Breast epithelium (tissue), 4 donors: ENCODE measurements around the gene ZMIZ1. TPM values are rescaled to one million over a fixed set of nuclear protein-coding genes. Genes with fewer than 3 reads are reported as not detected.

Experiments
- DNase-seq, 2 donors: peaks; one replicate each; pipeline ENCODE4 v3.0.0-alpha.2; 2019; ENCODE audit warnings: low spot score in 2 of 2
- H3K27ac ChIP-seq, 2 donors: fragments of 200-600 bp; sonication (generic) in 1 of 2; one replicate each; pipeline ENCODE4 v1.5.1; 2016 to 2019; ENCODE audit warnings: mild to moderate bottlenecking in 1 of 2
- H3K27me3 ChIP-seq, 2 donors: fragments of 200-600 bp; sonication (generic) in 1 of 2; one replicate each; pipeline versions ENCODE4 v1.5.1 to v1.6.0; 2017 to 2019; ENCODE audit warnings: control low read depth in 1 of 2, mild to moderate bottlenecking in 1 of 2
- H3K36me3 ChIP-seq: fragments of 200-600 bp; one replicate; pipeline ENCODE4 v1.5.1; 2019
- H3K4me1 ChIP-seq, 2 donors: fragments of 200-600 bp; sonication (generic); one replicate each; pipeline ENCODE4 v1.5.1; 2016 to 2019; ENCODE audit warnings: control low read depth in 1 of 2
- H3K4me3 ChIP-seq, 3 donors: fragments of 200-600 bp; sonication (generic); 1 replicate in 2 of 3; 2 replicates in 1 of 3; pipeline ENCODE4 v1.5.1; 2016 to 2019; ENCODE audit warnings: mild to moderate bottlenecking in 3 of 3, moderate library complexity in 2 of 3
- H3K9me3 ChIP-seq, 2 donors: fragments of 200-600 bp; sonication (generic) in 1 of 2; one replicate each; pipeline ENCODE4 v1.5.1; 2016 to 2019; ENCODE audit warnings: control low read depth in 1 of 2
- POLR2A ChIP-seq: fragments of 450-650 bp; IDR thresholded peaks from one replicate; pipeline ENCODE4 v1.6.1; 2016; ENCODE audit warnings: antibody characterized with exemption, mild to moderate bottlenecking, moderate library complexity
- POLR2AphosphoS5 ChIP-seq, 3 donors: sonication (generic); formaldehyde crosslinking; IDR thresholded peaks; one replicate each; pipeline ENCODE4 v1.6.1; 2017; ENCODE audit warnings: antibody characterized with exemption in 3 of 3
- intact Hi-C: fragments of 100-400 bp; cut with DNase I; formaldehyde crosslinking; loops from one replicate; pipeline ENCODE4 v1.15.1; 2023; ENCODE audit warnings: low total_unique reads
- total RNA-seq, 3 donors: library from RNA; depleted of rRNA; stranded (reverse); fragments of >200 nt; gene quantifications; one replicate each; pipeline ENCODE4 v1.1.0, GENCODE V29; 2016
- TF ChIP-seq, protein P1 (sequence below), 3 donors: fragments of 450-650 bp; IDR thresholded peaks; one replicate each; pipeline ENCODE4 v1.5.1; 2016 to 2017; ENCODE audit warnings: antibody characterized with exemption in 3 of 3, mild to moderate bottlenecking in 3 of 3, moderate library complexity in 3 of 3

The ZMIZ1 gene
- total RNA-seq, 3 donors from 2014 or later: 34.4 to 63.7 (median 39.8) TPM

DNA sequence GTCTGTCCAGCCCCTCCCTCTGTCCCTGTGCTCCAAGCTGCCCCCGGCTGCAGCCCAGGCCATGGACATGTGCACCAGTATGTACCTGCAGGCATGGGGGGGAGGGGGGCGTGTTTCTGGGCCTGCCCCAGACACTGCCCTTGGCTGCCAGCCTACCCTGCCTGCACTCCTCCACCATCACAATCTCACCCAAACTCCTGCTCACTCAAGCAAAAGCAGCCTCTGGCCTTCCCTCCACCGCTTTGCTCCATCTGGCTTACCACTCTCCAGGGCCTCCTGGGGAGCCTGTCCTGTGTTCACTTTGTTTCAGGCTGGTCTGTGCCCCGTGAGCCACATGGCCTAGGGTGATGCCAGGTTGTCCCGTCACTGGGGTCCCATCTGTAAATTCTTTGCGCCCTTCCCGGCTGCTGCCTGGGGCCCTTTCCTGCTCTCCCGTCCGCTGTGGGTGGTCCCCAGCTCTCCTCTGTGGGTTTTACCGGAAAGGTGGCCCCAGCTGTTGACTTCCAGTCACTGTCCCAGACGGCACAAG is 245.2 kb downstream of the ZMIZ1 start:
- TF ChIP-seq POLR2AphosphoS5 (IDR thresholded peaks at IDR 0.05) (no peak), POLR2A (no peak)
- TF ChIP-seq, protein P1, sequence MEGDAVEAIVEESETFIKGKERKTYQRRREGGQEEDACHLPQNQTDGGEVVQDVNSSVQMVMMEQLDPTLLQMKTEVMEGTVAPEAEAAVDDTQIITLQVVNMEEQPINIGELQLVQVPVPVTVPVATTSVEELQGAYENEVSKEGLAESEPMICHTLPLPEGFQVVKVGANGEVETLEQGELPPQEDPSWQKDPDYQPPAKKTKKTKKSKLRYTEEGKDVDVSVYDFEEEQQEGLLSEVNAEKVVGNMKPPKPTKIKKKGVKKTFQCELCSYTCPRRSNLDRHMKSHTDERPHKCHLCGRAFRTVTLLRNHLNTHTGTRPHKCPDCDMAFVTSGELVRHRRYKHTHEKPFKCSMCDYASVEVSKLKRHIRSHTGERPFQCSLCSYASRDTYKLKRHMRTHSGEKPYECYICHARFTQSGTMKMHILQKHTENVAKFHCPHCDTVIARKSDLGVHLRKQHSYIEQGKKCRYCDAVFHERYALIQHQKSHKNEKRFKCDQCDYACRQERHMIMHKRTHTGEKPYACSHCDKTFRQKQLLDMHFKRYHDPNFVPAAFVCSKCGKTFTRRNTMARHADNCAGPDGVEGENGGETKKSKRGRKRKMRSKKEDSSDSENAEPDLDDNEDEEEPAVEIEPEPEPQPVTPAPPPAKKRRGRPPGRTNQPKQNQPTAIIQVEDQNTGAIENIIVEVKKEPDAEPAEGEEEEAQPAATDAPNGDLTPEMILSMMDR (IDR thresholded peaks at IDR 0.05): no peak
- Histone ChIP-seq H3K27me3 (no peaks in the 10 kb centered on the region), H3K4me3 (no peak overlapping the region), H3K36me3 (peaks cover 4% of the 10 kb centered on the region), H3K9me3 (no peaks in the 10 kb centered on the region), H3K4me1 (no peaks in the 10 kb centered on the region), H3K27ac (no peak overlapping the region)
- no peak for DNase-seq
- intact Hi-C loops: no loop called here

- H3K4me1 ChIP-seq: no peaks in the 10 kb centered on the region
- H3K9me3 ChIP-seq: no peaks in the 10 kb centered on the region
- peaks cover 4% of the 10 kb centered on the region for H3K36me3 ChIP-seq
- H3K4me3 ChIP-seq: no peak overlapping the region
- no peak overlapping the region for H3K27ac ChIP-seq
- no peaks in the 10 kb centered on the region for H3K27me3 ChIP-seq
- DNase-seq: peak in 1 of 2 donors; percentile 64
- TF ChIP-seq, protein P1 (IDR thresholded peaks at IDR 0.05): no peak
- TF ChIP-seq POLR2AphosphoS5 (IDR thresholded peaks at IDR 0.05) (no peak), POLR2A (no peak)
- intact Hi-C loops: no loop called here
These were observed 246.2 kb downstream of the ZMIZ1 start for GRCh38 chr10:79314761-79315601.

DNA sequence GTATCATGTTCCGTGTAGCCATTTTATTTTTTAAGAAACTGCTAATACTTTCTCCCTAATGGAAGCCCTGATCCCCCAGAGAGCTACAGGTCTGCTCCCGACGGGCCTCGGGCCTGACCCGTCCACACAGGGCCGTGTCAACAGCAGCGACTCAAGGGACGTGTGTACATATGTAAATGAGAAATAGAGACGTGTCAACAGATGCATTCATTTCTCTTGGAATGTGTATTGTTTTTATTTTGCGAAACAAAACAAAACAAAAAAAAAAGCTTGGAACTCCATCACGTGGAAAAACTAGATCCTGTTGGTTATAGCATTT is 246.8 kb downstream of the ZMIZ1 start:
- intact Hi-C loops: no loop called here
- Histone ChIP-seq H3K9me3 (no peaks in the 10 kb centered on the region), H3K27me3 (no peaks in the 10 kb centered on the region), H3K27ac (no peak overlapping the region), H3K4me3 (no peak overlapping the region), H3K4me1 (no peaks in the 10 kb centered on the region), H3K36me3 (peaks cover 4% of the 10 kb centered on the region)
- no peak for DNase-seq
- no peak for TF ChIP-seq POLR2A
- TF ChIP-seq POLR2AphosphoS5 (IDR thresholded peaks at IDR 0.05): no peak
- TF ChIP-seq, protein P1 (IDR thresholded peaks at IDR 0.05): no peak

- Histone ChIP-seq H3K9me3 (no peaks in the 10 kb centered on the region), H3K27me3 (no peaks in the 10 kb centered on the region), H3K36me3 (peaks cover 4% of the 10 kb centered on the region), H3K27ac (no peak overlapping the region), H3K4me1 (no peaks in the 10 kb centered on the region), H3K4me3 (no peak overlapping the region)
- DNase-seq: no peak
- intact Hi-C loops: no loop called here
- TF ChIP-seq POLR2A: no peak
- no peak for TF ChIP-seq POLR2AphosphoS5 (IDR thresholded peaks at IDR 0.05)
- TF ChIP-seq, protein P1 (IDR thresholded peaks at IDR 0.05): no peak
These were observed 248.1 kb downstream of the ZMIZ1 start for GRCh38 chr10:79316671-79317431.

- Histone ChIP-seq H3K27me3 (no peaks in the 10 kb centered on the region), H3K9me3 (no peaks in the 10 kb centered on the region), H3K4me3 (no peak overlapping the region), H3K4me1 (no peaks in the 10 kb centered on the region), H3K27ac (peak overlapping the region in 1 of 2 donors; percentile 71), H3K36me3 (no peaks in the 10 kb centered on the region)
- no peak for DNase-seq
- intact Hi-C loops: no loop called here
- TF ChIP-seq POLR2A: no peak
- no peak for TF ChIP-seq POLR2AphosphoS5 (IDR thresholded peaks at IDR 0.05)
- TF ChIP-seq, protein P1 (IDR thresholded peaks at IDR 0.05): no peak
These were observed 249.6 kb downstream of the ZMIZ1 start for GRCh38 chr10:79318369-79318768.
